ENCODE data around the gene SNRPB.
"Not testable (repeated sequence)": the region's sequence is repeated elsewhere in the genome, so short reads cannot be mapped to it uniquely, and the experiment has no call there.

SNRPB gene

GRCh38 chr20:2509794-2510193, 39.2 kb upstream of the SNRPB start:
- in situ Hi-C loops (cut with MboI; ENCODE audit: low pct_unique_long_range_greater_than_20kb, low sequenced_read_pairs, unreplicated experiment) = no loop called here
- TF ChIP-seq CTCF (IDR thresholded peaks at IDR 0.05; ENCODE audit: extremely low read depth, insufficient read depth, missing control alignments) = no peak
- DNase-seq (ENCODE audit: low spot score) = no peak

GRCh38 chr20:2509468-2509781, 38.8 kb upstream of the SNRPB start:
- no peak for DNase-seq (ENCODE audit: low spot score)
- in situ Hi-C loops (cut with MboI; ENCODE audit: low pct_unique_long_range_greater_than_20kb, low sequenced_read_pairs, unreplicated experiment) = no loop called here
- no peak for TF ChIP-seq CTCF (IDR thresholded peaks at IDR 0.05; ENCODE audit: extremely low read depth, insufficient read depth, missing control alignments)

- TF ChIP-seq CTCF (IDR thresholded peaks at IDR 0.05; ENCODE audit: extremely low read depth, insufficient read depth, missing control alignments) = no peak
- in situ Hi-C loops (cut with MboI; ENCODE audit: low pct_unique_long_range_greater_than_20kb, low sequenced_read_pairs, unreplicated experiment) = no loop called here
- DNase-seq (ENCODE audit: low spot score) = peak; percentile 89
These were observed 38.3 kb upstream of the SNRPB start, which contains the start of gene ZNF343 for GRCh38 chr20:2508631-2509467. Gene ZNF343, minus strand, starts transcription at chr20:2508915. Its CDS starts 15,020 bp downstream, at chr20:2493895.

GRCh38 chr20:2507875-2508630, 37.5 kb upstream of the SNRPB start:
- TF ChIP-seq CTCF (IDR thresholded peaks at IDR 0.05; ENCODE audit: extremely low read depth, insufficient read depth, missing control alignments) = no peak
- in situ Hi-C loops (cut with MboI; ENCODE audit: low pct_unique_long_range_greater_than_20kb, low sequenced_read_pairs, unreplicated experiment) = no loop called here
- no peak for DNase-seq (ENCODE audit: low spot score)

GRCh38 chr20:2507464-2507863, 36.9 kb upstream of the SNRPB start:
- no peak for DNase-seq (ENCODE audit: low spot score)
- in situ Hi-C loops (cut with MboI; ENCODE audit: low pct_unique_long_range_greater_than_20kb, low sequenced_read_pairs, unreplicated experiment) = no loop called here
- TF ChIP-seq CTCF (IDR thresholded peaks at IDR 0.05; ENCODE audit: extremely low read depth, insufficient read depth, missing control alignments) = no peak

GRCh38 chr20:2506426-2506825, 35.8 kb upstream of the SNRPB start:
- DNase-seq (ENCODE audit: low spot score); in situ Hi-C loops (cut with MboI; ENCODE audit: low pct_unique_long_range_greater_than_20kb, low sequenced_read_pairs, unreplicated experiment): not testable (repeated sequence)

GRCh38 chr20:2504803-2505202, 34.2 kb upstream of the SNRPB start:
- in situ Hi-C loops (cut with MboI; ENCODE audit: low pct_unique_long_range_greater_than_20kb, low sequenced_read_pairs, unreplicated experiment); DNase-seq (ENCODE audit: low spot score): not testable (repeated sequence)

GRCh38 chr20:2502808-2503384, 32.3 kb upstream of the SNRPB start:
- in situ Hi-C loops (cut with MboI; ENCODE audit: low pct_unique_long_range_greater_than_20kb, low sequenced_read_pairs, unreplicated experiment); DNase-seq (ENCODE audit: low spot score): not testable (repeated sequence)

All from GM13977 (cell line).